A549 (cell line): Measurements from ENCODE around the gene COMMD10.

Source experiments
- BCL3 ChIP-seq: fragments of >200 bp; sonication (Bioruptor Twin); formaldehyde crosslinking; IDR thresholded peaks from 3 replicates; pipeline ENCODE4 v1.6.1; 2016
- CEBPB ChIP-seq, 2 experiments: fragments of >200 bp in 1 of 2; sonication (Bioruptor Twin) in 1 of 2; formaldehyde crosslinking in 1 of 2; IDR thresholded peaks; 2 replicates each; pipeline ENCODE4 v1.6.1; 2012 to 2016
- CHD2 ChIP-seq: fragments of 150-350 bp; IDR thresholded peaks from 2 replicates; pipeline ENCODE4 v1.6.1; 2014; ENCODE audit warnings: low read length; ENCODE audit not compliant: partially characterized antibody
- CTCF ChIP-seq: fragments of >200 bp; sonication (Bioruptor Twin); formaldehyde crosslinking; IDR thresholded peaks from 3 replicates; pipeline ENCODE4 v1.5.1; 2016
- E2F6 ChIP-seq: IDR thresholded peaks from 2 replicates; pipeline ENCODE4 v1.6.1; 2012; ENCODE audit warnings: low read depth, borderline replicate concordance
- HDAC2 ChIP-seq: fragments of 200-600 bp; sonication (generic); IDR thresholded peaks from 2 replicates; pipeline ENCODE4 v1.6.1; 2016
- JUN ChIP-seq, 2 experiments: fragments of >200 bp; sonication (Bioruptor Twin); formaldehyde crosslinking; IDR thresholded peaks; 2 replicates in 1 of 2; 3 replicates in 1 of 2; pipeline ENCODE4 v1.6.1; 2016 to 2017
- MAX ChIP-seq: IDR thresholded peaks from 2 replicates; pipeline ENCODE4 v1.6.1; 2012
- PBX3 ChIP-seq: IDR thresholded peaks from 2 replicates; pipeline ENCODE4 v1.6.1; 2012
- POLR2A ChIP-seq: IDR thresholded peaks from 2 replicates; pipeline ENCODE4 v1.6.1; 2012; ENCODE audit warnings: mild to moderate bottlenecking, low read length
- REST ChIP-seq: fragments of 200-600 bp; sonication (generic); IDR thresholded peaks from 2 replicates; pipeline ENCODE4 v1.6.1; 2016; ENCODE audit warnings: antibody characterized with exemption, mild to moderate bottlenecking, moderate library complexity
- RNF2 ChIP-seq: fragments of 200-600 bp; sonication (generic); IDR thresholded peaks from 2 replicates; pipeline ENCODE4 v1.6.1; 2016; ENCODE audit warnings: low read depth, mild to moderate bottlenecking, antibody characterized with exemption, moderate library complexity, borderline replicate concordance

GRCh38 chr5:116144991-116145390 is 60.2 kb downstream of the COMMD10 start:
- TF ChIP-seq CTCF (no peak), MAX (no peak), E2F6 (no peak), JUN (IDR thresholded peaks at IDR 0.05) (no peak), HDAC2 (no peak), REST (no peak), CEBPB (IDR thresholded peaks at IDR 0.05) (no peak), CHD2 (no peak), BCL3 (no peak), PBX3 (no peak), POLR2A (no peak), RNF2 (no peak)
